EL (cell line): ENCODE data around the gene LCNL1.

Source experiments
- DNase-seq: peaks from one replicate; pipeline ENCODE4 v3.0.0-alpha.2; 2016

LCNL1 gene

DNA sequence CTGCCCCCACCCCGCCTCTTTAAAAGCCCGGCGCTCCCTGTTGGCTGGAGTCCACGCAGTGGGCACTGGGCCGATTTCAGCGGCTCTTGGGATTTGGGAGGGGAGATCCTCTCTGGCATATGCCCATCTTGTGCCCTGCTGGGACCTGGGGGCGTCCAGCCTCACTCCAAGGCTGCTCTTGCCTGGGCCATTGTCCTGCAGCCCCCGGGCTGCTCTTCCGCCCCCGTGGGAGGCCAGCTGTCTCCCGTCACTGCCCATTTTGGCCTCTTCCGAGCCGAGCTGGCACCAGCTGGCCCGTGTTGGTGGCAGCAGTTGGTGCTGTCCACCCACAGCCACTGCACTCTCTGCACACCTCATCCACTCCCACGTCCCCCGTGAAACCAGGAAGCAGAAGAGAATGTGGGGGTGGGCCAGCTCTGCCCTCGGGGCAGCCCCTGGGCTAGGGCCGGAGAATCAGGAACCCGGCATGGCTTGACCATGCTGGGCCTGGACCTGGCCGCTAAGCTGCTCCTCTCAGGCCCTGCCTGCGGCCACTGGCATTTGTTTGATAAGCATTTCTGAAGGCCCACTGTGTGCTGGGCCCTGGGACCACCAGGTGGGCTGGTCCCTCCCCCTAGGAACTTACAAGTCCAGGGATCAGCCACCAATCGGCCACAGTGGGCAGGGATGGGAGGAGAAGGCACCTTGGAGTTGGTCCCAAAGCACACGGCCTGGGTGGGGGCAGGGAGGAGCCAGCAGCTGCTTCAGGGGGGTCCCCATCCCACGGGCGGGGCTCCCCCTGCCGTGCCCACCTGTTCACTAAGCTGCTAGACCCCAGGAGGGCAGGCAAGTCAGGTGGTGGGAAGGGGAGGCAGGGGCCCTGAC lies 35.5 kb upstream of the LCNL1 start:
- DNase-seq, result no peak

DNA sequence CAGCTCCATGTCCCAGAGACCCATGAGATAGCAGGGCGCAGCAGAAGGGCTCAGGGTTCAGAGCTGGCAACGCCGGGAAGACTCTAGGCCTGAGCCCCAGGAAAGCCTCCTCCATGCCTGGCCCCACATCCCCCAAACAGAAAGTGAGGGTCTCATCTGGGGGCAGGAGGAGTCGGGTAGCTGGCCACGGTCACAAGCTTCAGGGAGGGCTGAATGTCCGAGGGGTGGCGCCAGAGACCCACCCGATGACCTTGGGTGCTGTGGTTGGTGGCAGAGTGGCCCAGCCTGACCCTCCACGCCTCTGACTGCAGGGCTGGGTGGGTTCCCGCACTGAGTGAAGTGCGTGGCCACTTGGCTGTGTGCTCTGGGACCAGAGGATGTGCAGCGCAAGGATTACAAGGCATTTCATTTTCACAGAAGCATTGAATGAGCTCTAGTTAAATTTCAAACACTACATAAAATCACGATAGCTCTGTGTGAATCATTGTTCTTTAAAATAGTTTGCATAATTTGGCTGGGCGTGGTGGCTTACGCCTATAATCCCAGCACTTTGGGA lies 34.8 kb upstream of the LCNL1 start:
- DNase-seq, result peak; percentile 60

DNA sequence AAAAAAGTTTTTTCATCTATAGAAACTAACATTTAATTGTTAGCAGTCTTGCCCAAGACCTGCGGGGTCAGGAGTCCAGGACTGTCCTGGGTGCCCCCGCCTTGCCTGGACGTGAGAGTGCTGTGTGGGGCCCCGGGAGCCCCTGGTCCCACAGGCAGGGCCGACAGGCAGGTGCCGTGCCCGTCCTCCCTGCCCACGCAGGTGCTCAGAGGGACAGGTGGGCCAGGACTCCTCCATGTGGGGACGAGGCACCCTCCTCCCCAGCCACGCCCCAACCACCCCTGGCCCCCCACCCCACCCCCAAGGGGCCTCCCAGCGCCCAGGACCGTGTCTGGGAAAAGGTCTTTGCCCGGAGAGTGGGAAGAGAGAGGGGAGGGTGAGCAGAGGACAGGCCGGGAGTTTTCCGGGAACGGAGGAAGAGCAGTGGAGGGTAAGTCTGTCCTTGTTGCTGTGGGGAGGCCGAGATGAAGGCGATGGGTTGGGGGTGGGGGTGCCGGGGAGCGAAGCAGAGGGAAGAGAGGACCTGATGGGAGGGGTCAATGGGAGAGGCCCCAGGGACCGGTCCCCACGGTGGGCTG lies 33.5 kb upstream of the LCNL1 start:
- no peak for DNase-seq

DNA sequence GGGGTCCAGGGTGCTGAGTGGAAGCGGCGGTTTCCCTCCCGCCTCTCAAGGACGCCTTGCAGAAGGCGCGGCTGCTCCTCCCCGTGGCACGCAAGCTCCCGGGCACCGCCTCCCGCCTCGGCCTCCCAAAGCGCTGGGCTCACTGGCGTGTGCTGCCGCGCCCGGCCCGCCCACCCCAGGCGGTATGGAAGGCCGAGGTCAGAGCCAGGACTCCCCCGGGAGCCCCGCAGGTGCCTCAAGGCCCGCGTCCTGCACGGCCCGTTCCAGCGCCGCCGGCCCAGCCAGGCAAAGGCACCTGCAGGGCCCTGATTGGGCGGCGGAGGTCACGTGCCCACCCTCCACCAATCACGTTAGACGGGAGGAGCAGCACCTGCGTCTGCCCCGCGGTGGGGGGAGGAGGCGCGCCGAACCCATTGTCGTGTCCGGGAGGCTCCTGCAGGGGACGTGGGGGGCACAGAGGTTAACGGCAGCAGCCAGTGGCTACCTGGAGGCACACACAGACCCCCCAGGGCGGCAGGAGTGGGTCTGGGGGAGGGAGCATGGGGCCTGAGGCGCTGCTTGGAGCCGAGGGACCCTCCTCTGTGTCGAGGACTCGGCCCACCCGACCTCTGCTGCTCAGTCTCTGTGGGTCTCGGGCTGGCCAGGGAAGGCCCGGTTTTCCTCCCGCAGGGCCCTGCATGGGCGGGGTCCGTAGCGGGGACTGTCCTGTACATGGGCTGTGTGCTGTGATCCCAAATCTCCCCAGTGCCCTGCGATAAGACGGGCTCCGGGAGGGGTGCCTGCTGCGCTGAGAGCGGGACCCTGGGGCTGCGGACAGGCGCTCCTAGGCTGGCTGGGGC lies 32.8 kb upstream of the LCNL1 start:
- DNase-seq, result peak; percentile 89

DNA sequence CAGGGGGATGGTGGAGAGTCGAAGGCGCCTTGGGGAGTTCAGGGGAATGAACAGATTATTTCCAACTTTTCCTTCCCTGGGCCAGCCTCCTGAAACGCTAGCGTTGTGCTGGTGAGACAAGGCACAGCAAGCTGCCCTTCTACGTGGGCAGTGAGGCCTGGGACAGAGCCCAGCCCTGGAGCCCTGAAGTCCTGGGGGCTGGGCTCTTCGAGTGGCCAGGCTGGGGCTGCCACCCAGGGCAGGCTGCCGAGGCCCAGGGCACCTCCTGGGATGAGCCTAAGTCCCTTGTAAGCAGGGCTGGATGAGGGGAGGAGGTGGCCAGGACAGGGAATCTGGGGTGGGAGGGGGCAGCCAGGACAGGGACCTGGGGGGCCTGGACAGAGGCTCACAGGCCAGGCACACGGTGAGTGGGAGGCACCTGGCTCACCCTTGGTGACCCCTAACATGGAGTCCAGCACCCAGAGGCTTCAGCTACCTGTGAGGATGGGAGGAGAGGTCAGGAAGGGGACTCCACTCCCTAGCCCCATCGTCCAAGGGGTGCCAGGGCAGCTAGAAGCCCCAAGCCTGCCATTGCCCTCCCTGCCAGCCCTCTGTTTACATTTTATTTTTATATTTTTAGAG lies 32.0 kb upstream of the LCNL1 start:
- no peak for DNase-seq

DNA sequence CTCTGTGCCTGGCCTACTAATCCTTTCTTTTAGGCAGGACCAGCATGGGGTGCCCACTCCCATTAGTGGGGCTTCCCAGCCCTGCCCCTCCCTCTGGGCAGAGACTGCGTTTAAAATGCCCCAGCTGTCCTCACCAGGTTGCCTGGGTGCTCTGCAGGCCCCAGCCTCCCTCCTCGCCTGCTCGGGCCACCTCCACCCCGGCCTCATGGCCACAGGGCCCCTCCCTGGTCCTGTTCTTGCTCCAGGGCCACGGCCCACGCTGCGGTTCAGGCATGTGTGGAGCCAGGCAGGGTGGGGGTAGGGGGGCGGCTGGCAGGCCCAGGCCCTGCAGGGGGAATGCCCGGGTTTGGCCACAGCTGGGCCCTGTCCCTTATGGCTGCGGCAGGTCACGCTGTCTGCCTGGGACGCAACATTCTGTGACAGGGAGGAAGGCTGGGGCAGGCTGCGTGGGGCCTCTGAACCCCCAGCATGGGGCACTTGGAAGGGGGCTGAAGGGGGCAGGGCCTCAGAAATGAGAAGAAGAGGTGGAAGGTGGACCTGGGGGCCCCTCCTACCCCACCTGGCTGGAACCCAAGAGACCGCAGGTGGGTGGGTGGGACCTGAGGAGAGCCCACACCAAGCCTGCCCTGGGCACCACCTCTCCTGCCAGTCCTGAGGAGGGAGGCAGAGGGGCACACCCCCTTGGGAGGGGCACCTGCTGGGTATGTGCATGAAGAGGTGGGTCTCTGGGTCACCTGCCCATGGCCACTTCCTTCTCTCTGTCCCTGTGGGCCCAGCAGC lies 31.1 kb upstream of the LCNL1 start, which contains the start of gene LCN12:
TSS of gene LCN12 (plus strand) at position 733 of the 780 bp plus-strand sequence. CDS start 55 bp downstream, outside the sequence.
- DNase-seq, result no peak

DNA sequence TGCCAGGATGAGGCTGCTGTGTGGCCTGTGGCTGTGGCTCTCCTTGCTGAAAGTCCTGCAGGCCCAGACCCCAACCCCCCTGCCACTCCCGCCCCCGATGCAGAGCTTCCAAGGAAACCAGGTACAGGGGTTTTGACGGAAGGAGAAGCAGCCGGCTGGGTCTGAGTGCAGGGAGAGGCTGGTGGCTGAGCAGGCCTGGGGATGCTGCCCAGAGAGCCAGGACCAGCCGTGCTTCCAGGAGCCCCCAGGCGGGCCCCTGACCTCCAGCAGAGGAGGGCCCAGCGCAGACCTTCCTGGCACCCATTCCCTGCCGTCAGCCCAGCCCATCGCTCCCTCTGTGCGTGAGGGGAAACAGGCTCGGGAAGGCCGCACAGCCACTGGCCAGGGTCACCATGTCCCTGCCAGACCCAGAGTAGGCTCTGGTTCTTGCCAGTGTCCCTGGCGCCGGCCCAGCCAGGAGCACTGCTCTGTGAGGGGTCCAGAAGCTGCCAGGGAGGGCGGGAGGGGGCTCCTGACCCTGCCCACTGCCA lies 30.4 kb upstream of the LCNL1 start:
- DNase-seq, result no peak

DNA sequence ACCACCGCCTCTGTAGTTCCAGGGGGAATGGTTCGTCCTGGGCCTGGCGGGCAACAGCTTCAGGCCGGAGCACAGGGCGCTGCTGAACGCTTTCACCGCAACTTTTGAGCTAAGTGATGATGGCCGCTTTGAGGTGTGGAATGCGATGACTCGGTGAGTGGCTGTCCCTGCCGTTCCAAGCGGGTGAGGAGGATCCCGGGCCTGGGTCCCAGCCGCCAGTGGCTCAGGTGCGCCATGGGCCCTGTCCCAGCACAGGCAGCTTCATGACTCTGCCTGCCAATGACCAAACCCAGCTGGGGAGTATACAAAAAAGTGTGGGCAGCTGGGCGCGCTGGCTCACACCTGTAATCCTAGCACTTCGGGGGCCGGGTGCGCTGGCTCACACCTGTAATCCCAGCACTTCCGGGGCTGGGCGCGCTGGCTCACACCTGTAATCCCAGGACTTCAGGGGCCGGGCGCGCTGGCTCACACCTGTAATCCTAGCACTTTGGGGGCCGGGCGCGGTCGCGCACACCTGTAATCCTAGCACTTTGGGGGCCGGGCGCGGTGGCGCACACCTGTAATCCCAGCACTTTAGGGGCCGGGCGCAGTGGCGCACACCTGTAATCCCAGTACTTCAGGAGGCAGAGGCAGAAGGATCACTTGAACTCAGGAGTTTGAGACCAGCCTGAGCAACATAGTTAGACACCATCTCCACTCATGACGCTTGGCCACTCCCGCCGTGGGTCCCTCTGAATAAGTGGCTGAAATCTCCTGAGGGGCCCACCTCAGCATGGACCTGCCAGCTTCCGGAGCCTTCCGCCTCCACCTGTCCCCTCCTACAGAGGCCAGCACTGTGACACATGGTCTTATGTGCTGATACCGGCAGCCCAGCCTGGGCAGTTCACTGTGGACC lies 29.7 kb upstream of the LCNL1 start:
- DNase-seq, result no peak

DNA sequence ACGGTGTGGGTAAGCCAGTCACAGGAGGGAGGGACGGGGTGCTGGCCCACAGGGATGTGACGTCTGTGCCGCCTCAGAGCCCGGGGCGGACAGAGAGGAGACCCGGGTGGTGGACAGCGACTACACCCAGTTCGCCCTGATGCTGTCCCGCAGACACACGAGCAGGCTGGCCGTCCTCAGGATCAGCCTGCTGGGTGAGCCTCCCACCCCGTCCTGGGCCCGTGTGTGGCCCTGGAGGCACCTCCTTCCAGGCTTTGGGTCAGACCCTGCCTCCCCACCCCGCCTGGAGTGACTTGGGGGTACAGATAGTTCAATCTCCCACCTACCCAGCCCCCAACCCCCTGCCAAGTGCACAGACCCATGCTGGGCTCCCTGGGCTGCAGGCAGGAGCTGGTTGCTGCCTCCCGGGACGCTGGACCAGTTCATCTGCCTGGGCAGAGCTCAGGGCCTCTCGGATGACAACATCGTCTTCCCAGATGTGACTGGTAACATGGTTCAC lies 29.0 kb upstream of the LCNL1 start:
- DNase-seq, result no peak

DNA sequence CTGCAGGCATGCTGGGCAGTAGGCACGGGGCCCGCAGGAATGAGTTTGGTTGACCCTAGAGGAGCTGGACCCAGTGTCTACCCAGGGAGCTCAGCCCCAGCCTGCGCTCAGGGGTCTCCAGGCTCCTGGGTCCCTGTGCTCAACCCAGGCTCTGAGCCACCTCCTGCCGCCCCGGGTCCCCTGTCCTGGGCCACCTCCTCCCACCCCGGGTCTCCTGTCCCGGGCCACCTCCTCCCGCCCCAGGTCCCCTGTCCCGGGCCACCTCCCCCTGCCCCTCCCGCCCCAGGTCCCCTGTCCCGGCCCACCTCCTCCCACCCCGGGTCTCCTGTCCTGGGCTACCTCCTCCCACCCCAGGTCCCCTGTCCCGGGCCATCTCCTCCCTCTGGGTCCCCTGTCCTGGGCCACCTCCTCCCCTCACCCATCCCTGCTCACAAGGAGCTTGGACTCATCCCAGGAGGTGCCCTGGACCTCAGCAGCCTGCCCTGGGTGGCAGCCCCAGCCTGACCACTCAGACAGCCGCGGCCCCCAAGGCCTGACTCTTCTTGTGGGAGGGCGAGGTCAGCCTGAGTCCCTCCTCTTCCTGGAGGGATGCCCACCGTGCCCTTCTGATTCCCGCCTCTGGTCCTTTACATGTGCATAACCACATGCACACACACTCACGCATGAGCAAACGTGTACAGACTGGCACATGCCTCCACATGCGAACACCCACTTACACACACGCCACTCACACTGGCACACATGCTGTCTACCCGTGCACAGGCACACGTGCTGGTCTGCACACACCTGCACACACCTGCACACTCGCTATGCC lies 28.3 kb upstream of the LCNL1 start:
- no peak for DNase-seq

DNA sequence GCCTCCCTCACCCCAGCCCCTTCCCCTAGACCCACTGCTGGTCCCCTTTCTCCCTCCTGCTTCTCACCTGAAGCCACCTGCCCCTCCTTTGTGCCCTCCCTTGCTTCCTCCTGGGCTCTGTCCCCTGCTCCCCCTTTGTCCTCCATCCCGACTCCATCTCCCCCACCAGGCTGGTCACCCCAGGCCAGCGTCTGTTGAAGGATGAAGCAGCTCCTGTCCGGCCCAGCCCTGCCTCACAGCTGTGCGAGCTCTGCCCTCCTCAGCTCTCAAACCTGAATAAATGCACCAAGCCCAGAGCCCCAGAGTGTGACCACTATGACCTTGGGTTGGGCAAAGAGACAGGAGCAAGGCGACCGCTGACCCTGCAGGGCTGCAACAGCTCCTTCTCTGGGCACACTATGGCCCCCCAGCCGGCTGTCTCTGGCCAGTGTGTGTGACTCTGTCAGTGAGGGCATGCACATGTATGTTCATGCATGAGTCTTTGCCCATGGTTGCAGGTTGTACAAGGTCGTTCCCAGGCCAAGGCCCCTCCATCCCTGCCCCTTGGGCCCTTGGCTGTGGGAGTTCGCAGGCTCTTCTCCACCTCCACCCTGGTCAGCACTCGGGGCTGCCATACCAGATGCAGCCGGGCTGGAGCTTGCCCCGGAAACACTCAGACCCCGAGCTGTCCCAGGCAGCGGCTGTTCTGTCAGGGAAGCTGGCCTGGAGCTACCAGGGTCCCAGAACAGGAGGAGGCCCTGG lies 27.4 kb upstream of the LCNL1 start:
- no peak for DNase-seq

DNA sequence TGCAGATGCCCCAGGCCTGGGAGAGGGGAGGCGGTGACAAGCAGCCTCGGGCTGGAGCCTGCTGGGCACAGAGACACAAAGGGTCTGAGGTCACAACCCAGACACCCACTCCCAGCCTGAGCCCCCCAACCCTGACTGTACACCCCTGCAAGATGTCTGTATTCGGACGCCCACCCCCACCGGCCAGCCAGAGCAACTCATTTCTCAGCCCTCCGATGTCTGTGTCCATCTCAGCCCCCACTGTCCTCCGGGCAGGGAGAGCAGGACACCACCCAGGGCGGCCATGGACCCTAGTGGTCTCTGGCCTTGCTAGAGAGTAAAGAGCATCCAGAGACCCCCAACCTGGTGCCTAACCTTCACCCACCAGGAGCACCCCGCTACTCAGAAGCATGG lies 26.9 kb upstream of the LCNL1 start:
- DNase-seq, result no peak

DNA sequence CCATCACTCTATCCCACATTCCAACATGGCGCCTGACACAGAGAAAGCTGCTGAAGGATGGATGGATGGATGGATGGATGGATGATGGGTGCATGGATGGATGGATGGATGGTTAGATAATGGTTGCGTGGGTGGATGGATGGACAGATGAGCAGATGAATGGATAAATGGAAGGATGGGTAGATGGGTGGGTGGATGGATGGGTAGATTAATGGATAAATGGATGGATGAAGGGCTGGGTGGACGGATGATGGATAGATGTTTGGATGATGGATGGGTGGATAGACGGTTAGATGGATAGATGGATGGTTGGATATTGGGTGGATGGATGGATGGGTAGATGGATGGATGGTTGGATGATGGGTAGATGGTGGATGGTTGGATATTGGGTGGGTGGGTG lies 26.2 kb upstream of the LCNL1 start:
- DNase-seq, result no peak

DNA sequence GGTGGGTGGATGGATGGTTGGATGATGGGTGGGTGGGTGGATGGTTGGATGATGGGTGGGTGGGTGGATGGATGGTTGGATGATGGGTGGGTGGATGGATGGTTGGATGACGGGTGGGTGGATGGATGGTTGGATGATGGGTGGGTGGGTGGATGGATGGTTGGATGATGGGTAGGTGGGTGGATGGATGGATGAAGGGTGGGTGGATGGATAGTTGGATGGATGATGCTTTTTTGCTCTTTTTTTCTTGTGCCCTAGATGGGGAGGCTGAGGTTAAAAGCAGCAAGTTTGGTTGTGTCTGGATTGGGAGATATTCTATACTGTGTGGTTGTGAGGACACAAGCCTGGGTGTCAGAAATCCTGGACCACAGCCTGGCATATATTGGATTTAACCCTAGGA lies 25.3 kb upstream of the LCNL1 start:
- no peak for DNase-seq

DNA sequence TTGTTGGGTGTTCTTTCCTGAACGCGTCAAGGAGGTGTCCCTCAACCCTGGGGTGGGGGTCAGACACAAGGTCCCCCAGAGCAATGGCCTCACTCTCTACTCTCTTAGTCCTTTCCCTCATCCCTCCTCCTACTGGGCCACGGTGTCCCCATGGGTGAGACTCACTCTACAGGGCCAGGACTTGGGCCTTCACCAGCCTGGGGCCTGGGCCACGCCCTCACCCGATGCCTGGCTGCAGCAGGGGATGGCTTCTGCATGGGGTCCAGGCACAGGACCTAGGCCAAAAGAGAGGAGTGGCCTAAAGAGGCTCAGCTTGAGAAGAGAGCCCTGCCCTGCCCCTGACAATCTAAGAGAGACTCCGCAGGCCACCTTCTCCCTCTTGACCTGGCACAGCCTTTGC lies 24.9 kb upstream of the LCNL1 start:
- DNase-seq, result no peak

DNA sequence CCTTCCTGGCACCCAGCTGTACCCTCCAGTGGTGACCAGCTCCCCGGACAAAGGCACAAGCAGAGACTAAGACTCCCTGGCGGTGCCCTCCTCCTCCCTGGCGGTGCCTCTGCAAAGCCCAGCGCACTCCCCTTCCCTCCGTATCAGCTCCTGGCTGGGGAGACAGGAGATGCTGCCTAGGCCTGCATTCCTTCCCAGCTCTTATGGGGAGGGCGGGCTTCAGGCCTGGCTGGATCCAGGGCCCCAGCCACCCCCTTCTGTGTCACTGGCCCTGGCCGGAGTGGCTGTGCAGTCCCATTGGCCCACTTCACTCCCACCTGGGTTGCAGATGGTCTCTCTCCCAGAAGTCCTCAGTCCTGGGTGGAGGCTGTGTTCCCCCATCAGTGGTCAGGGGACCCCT lies 24.3 kb upstream of the LCNL1 start:
- DNase-seq, result no peak

DNA sequence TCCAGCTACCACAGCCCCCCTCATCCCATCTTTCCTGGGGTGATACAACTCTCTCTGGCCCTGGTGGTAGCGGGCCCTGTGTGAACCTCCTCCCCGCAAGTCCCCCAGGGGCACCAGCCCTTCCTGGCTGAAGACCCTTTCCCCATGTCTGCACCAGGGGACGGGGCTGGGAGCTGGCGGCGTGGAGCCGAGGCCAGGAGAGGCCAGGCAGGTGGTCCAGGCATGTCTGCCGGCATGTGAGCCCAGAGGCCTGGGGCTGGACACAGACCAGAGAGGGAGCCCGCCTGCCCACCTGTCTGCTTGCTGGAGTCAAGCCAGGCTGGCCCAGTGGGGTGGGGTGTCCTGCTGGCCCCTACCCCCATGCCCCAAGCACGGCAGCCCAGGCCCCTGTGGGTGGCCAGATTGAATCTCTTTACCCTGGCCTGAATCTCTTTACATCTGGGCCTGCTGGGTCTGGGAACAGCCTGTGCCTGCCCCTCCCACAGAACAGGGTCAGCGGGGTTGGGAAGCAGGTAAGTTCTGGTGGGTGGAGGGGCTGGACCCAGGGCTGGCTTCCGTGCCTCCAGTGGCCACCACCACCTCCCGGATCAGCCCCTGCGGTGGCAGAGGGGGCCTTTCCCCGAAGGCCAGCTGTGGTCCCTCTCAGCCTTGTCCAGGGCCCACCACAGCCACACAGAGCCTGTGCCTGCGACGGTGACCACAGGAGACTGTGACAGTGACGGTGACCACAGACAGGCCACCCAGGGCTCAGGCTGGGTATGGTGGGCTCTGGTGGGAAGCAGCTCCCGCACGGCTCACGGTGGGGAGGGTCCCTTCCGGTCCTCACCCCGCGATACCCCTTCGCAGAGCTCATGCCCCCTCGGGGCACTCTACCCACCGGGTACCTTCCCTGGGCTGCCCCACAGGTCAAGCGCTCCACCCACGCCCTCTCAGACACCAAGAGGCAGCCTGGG lies 23.6 kb upstream of the LCNL1 start:
- DNase-seq, result no peak
